ENCODE results near the gene SRSF11.

DNA sequence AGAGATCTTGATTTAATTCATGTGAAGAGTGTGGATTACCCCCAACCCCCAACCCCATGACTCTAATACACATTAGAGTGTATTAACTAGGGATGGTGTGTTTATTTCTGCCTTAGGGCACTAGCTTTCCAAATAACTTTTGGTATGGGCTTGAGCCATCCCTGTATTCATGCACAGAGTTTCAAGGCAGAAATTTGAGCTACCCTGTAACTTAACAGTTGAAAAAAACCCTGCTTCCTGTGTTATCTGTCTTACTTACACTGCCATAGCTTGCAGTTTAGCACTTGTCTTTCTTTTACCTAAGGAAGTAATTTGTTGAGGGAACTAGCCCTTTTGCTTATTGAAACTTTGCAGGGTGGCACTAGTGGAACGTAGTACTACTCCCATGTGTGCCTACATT, 6.3 kb downstream of the SRSF11 start:
- TF ChIP-seq CTCF (IDR thresholded peaks at IDR 0.05): no peak
- no peak for TF ChIP-seq POLR2A (IDR thresholded peaks at IDR 0.05)
- no peak for TF ChIP-seq POLR2AphosphoS5 (IDR thresholded peaks at IDR 0.05)
- TF ChIP-seq EP300 (IDR thresholded peaks at IDR 0.05): no peak

Measured in gastroesophageal sphincter (tissue), 3 donors.